ENCODE measurements around the gene PIGC.

PIGC gene

DNA sequence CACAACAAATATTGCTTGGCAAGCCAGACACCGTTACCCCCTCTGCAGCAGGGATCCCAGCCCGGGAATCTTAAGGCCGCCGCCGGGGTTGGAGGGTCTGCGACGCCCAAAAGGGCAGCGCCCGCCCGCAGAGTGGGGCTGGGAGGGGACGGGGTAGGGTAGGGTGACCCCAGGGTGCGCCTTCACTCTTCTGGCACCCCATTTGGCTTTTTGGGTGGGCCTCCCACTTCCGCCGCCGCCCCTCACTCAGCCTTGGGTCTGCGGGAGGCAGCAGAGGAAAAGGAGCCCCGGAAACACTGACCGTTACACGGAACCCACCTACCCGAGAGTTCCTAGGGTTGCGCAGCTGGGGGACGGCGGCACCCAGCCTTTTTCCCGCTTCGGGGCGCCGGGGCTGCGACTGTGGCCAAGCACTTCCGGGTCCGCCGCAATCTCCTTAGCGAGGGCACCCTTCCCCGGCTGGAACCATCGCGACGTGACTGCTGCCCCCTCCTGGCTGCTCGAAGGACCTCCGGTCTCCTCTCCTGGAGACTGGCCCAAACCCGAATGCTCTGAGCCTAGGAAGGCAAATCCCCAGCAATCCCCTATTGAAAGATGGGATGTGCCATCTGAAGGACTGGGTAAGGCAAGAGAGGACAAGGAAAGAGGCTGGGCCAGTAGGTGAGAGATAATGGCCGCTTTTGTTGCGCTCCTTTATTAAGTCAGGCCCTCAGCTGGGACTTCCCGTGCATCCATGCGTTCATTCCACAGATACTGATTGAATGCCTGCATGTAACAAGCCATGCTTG, at the start of gene PIGC:
Gene PIGC (minus strand): TSS at position 404 of the 788 bp plus-strand sequence. CDS start 1,447 bp downstream, outside the sequence.
- DNase-seq (ENCODE audit: low read depth), result peak; percentile 87
- H3K4me3 ChIP-seq (ENCODE audit: low read length), result peak within 1 kb of the TSS; percentile 85
- TF ChIP-seq, protein P1, sequence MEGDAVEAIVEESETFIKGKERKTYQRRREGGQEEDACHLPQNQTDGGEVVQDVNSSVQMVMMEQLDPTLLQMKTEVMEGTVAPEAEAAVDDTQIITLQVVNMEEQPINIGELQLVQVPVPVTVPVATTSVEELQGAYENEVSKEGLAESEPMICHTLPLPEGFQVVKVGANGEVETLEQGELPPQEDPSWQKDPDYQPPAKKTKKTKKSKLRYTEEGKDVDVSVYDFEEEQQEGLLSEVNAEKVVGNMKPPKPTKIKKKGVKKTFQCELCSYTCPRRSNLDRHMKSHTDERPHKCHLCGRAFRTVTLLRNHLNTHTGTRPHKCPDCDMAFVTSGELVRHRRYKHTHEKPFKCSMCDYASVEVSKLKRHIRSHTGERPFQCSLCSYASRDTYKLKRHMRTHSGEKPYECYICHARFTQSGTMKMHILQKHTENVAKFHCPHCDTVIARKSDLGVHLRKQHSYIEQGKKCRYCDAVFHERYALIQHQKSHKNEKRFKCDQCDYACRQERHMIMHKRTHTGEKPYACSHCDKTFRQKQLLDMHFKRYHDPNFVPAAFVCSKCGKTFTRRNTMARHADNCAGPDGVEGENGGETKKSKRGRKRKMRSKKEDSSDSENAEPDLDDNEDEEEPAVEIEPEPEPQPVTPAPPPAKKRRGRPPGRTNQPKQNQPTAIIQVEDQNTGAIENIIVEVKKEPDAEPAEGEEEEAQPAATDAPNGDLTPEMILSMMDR (IDR thresholded peaks at IDR 0.05; ENCODE audit: insufficient read depth, low read depth, low read length, missing control alignments), result peak; percentile 89

DNA sequence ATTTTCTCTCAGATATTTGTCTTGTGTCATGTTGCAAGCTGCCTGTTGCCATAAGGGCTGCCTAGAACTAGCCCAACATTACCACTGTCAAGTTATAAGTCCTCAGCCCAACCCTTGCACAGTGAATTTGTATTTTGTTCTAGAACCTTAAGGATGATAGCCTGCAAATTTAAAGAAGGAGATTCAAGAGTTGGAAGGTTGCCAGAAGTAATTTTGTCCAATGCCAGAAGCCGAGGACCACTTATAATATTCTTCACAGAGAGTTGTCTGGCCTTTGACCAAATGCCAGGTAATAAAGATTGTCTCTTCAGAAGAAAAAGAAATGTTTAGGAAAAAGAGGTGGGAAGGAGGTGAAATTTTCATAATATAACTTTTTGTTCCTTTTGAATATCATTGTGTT, 48.6 kb upstream of the PIGC start:
- DNase-seq (ENCODE audit: low read depth), result no peak
- TF ChIP-seq, protein P1 (IDR thresholded peaks at IDR 0.05; ENCODE audit: insufficient read depth, low read depth, low read length, missing control alignments), result no peak
- no peak overlapping the region for H3K4me3 ChIP-seq (ENCODE audit: low read length)

DNA sequence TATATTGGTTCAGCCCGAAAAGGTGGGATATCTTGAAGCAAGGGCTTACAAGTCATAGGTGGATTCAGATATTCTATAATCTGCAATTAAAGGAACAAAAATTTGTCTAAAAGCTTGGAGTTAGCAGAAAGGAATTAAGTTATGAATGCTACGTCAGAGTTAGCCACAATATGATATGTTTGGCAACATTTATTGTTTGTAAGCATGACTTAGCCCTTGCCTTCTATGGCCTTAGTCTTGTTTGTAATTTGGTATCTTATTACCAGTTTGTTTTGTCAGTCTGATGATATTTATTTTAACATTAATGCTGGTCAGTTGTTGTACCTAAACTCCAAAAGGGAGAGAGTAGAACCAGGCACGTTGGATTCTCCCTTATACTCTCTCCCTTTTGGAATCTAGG, 46.0 kb upstream of the PIGC start:
- DNase-seq (ENCODE audit: low read depth), result no peak
- TF ChIP-seq, protein P1 (IDR thresholded peaks at IDR 0.05; ENCODE audit: insufficient read depth, low read depth, low read length, missing control alignments), result no peak
- no peak overlapping the region for H3K4me3 ChIP-seq (ENCODE audit: low read length)

DNA sequence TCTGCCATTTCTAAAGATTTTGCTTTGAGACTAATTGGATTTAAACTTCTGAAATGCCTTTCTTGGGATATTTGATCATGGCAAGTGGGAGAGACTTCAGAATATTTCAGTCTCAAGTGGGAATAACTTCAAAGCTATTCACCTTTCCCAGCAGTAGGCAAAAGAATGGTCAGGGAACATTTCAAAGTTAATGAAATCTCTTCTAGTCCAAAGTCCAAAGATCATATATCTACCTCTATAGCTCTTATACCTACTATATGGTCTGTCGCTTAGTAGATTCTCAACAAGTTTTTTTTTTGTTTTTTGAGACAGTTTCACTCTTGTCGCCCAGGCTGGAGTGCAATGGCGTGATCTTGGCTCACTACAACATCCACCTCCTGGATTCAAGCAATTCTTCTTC, 44.5 kb upstream of the PIGC start:
- no peak overlapping the region for H3K4me3 ChIP-seq (ENCODE audit: low read length)
- DNase-seq (ENCODE audit: low read depth), result no peak
- TF ChIP-seq, protein P1 (IDR thresholded peaks at IDR 0.05; ENCODE audit: insufficient read depth, low read depth, low read length, missing control alignments), result no peak

DNA sequence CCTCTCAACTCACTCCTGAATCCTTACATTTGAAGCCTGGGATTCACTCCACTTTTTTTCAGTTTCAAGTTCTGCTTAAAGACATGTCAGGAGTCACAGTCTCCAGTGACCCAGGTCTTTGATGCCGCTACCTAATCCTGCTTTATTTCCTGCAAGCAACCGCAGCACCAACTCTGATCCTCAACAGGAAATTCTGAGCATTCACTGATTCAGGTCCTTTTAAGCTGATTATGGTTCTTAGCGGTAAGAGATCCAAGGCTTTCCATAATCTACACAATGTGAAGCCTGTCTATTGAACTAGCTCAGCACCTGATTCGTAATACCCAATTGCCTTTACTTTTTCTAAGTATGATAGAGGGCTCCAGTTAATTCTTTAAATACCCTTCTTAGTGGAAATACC, 43.7 kb upstream of the PIGC start:
- TF ChIP-seq, protein P1 (IDR thresholded peaks at IDR 0.05; ENCODE audit: insufficient read depth, low read depth, low read length, missing control alignments), result no peak
- no peak for DNase-seq (ENCODE audit: low read depth)
- H3K4me3 ChIP-seq (ENCODE audit: low read length), result no peak overlapping the region

DNA sequence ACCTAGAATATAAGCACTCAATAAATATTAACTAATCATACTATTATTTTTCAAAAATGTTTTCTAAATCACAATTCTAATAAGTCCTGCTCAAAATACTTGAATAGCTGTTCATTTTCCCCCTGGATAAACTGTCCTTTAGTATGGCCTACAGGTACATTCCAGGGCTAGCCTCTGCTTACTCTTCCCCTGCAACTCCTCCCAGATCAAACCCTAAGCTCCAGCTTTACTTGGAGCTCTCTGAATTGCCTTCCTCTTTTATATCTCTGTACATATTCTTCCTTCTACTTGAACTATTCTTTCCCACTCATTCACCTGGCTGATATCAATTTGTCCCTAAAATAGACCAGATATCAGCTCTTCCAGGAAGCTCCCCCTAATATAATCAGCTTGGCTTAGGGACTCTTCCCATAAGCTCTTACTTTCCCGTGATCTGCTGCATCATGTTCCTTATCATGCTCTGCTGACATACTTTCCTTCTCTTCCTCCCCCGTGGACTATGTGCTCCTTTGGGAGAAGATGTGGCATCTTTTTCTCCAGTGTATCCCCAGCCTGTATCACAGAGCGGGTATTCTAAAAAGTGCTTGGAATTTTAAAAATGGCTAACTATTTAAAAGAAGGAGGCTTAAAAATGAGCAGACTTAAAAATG, 43.1 kb upstream of the PIGC start:
- H3K4me3 ChIP-seq (ENCODE audit: low read length), result no peak overlapping the region
- TF ChIP-seq, protein P1 (IDR thresholded peaks at IDR 0.05; ENCODE audit: insufficient read depth, low read depth, low read length, missing control alignments), result no peak
- no peak for DNase-seq (ENCODE audit: low read depth)
